ENCODE data around the gene CARD19. TPM values are rescaled to one million over a fixed set of nuclear protein-coding genes. Genes with fewer than 3 reads are reported as not detected.

CARD19 gene
- total and polyA plus RNA-seq, 8 donors: 16.9 to 43.0 (median 23.1) TPM

DNA sequence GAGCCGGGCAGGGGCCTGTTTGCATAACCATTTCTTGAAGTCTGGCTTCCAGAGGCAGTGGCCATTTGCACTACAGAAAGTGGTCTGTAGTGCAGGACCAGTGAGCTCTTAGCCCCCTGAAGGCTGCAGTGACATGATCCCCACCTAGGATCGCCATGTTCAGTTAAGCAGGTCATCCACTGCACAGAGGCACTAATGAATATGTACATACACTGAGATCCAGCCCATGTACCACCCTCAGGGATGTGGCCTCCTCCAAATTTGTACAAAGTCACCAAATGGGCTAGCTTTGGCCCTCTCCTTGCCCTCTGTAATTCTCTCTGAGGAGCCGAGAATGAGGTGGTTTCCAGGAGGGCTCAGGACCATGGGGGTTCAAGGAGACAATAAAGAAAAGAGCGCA is 45.8 kb upstream of the CARD19 start:
- no peaks in the 10 kb centered on the region for H3K36me3 ChIP-seq
- H3K27me3 ChIP-seq: no peaks in the 10 kb centered on the region
- no peak overlapping the region for H3K27ac ChIP-seq
- DNase-seq: no peak
- no peak overlapping the region for H3K4me3 ChIP-seq
- peaks cover 0 to 33% of the 10 kb centered on the region in 2 donors for H3K4me1 ChIP-seq
- TF ChIP-seq, protein P1, sequence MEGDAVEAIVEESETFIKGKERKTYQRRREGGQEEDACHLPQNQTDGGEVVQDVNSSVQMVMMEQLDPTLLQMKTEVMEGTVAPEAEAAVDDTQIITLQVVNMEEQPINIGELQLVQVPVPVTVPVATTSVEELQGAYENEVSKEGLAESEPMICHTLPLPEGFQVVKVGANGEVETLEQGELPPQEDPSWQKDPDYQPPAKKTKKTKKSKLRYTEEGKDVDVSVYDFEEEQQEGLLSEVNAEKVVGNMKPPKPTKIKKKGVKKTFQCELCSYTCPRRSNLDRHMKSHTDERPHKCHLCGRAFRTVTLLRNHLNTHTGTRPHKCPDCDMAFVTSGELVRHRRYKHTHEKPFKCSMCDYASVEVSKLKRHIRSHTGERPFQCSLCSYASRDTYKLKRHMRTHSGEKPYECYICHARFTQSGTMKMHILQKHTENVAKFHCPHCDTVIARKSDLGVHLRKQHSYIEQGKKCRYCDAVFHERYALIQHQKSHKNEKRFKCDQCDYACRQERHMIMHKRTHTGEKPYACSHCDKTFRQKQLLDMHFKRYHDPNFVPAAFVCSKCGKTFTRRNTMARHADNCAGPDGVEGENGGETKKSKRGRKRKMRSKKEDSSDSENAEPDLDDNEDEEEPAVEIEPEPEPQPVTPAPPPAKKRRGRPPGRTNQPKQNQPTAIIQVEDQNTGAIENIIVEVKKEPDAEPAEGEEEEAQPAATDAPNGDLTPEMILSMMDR (IDR thresholded peaks at IDR 0.05): no peak
- intact Hi-C loops (cut with DNase I): no loop called here
- no peaks in the 10 kb centered on the region for H3K9me3 ChIP-seq
- no peak for ATAC-seq

DNA sequence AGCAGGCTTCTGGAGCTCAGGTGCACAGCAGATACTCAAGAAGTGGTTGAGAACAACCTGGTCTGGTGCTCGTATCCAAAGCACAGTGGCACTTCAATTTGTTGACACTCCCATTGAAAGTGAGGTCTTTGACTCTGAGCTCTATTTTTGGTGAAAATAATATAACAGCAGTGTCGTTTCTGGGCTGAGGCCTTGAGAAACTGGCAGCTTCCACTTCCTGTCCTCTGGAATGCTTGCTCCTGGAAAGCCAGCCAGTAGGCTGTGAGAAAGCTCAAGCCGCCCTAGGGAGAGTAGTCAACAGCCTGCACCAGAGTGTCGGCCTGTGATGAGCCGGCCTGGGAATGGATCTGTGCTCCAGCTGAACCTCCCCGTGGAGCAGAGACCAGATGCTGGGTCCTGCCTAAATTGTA is 44.3 kb upstream of the CARD19 start:
- Histone ChIP-seq H3K4me3 (no peak overlapping the region), H3K36me3 (no peaks in the 10 kb centered on the region), H3K27me3 (no peaks in the 10 kb centered on the region), H3K27ac (peak overlapping the region; percentile 16 to 60), H3K4me1 (peaks cover 0 to 32% of the 10 kb centered on the region in 2 donors), H3K9me3 (no peaks in the 10 kb centered on the region)
- TF ChIP-seq, protein P1 (IDR thresholded peaks at IDR 0.05): no peak
- ATAC-seq (peak; percentile 86), DNase-seq (peak; percentile 39 to 75 (median 56))
- intact Hi-C loops (cut with DNase I): no loop called here

DNA sequence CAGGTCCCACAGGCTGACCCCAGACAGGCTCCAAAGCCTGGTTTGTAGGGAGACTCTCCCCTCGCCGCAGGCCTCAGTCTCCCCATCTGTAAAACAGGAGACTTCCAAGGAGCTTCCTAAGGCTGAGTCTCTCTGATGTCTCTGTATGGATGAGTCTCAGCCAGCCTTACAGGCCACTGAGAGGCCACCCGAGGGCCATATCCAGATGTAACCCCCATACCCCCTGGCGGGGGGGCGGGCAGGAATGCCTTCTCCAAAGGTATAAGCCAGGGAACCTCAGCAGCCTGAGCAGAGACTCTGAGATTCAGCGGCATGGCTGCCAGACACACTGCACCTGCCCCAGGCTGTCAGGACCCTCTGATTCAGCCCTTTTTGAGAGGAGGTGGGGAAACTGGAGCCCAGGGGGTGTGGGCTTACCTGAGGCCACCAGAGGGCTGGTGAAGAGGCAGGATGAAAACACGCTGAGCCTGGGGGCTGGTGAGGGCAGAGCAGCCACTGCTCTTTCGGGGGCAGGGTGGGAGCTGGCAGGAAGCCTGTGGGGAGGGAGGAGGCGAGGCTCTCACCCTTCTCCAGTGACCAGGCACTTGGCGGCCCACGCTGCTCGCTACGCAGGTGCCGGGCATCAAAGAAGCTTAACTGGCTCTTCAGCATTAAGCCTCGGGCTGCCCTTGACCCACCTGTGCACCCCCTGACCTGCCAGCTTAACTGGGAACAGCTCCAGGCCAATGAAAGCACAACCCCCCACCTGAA is 43.1 kb upstream of the CARD19 start:
- peak; percentile 52 for ATAC-seq
- DNase-seq: peak in 3 of 4 donors; percentile 65 to 80 (median 70)
- TF ChIP-seq, protein P1 (IDR thresholded peaks at IDR 0.05): no peak
- H3K9me3 ChIP-seq: no peaks in the 10 kb centered on the region
- no peaks in the 10 kb centered on the region for H3K27me3 ChIP-seq
- peak overlapping the region in 1 of 2 donors; percentile 60 for H3K27ac ChIP-seq
- H3K36me3 ChIP-seq: no peaks in the 10 kb centered on the region
- H3K4me1 ChIP-seq: peaks cover 0 to 34% of the 10 kb centered on the region in 2 donors
- intact Hi-C loops (cut with DNase I): no loop called here
- no peak overlapping the region for H3K4me3 ChIP-seq

DNA sequence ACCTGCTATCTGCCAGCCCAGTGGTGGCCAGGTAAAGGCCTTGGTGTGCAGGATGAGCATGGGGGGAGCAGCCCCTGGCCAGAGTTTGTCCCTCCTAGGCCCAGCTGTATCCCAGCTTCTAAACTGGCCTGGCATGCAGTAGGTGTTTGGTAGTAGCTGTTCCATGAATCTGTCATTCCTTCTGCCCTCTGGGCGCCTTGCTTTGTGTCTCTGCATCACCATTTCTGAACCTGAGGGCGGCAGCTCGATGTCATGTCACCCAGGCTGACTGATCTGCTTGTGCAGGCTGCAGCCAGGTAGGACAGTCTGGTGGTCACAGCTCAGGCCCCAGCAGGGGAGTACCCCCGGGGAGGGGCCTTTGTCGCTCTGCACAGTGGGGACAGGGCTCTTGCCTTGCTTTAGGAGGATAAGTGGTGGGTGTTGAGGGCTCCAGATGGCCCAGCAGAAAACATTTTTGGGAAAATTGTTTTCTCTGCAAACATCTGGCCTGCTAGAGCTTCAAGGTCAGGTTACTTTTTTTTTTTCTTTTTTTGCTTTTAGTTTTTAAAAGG is 42.2 kb upstream of the CARD19 start:
- ATAC-seq: no peak
- Histone ChIP-seq H3K4me1 (peaks cover 3 to 43% of the 10 kb centered on the region in 2 donors), H3K27me3 (no peaks in the 10 kb centered on the region), H3K27ac (no peak overlapping the region), H3K36me3 (no peaks in the 10 kb centered on the region), H3K9me3 (no peaks in the 10 kb centered on the region), H3K4me3 (no peak overlapping the region)
- TF ChIP-seq, protein P1 (IDR thresholded peaks at IDR 0.05): no peak
- peak in 1 of 4 donors; percentile 38 for DNase-seq
- intact Hi-C loops (cut with DNase I): no loop called here
